HG03575 (cell line): ENCODE data around the gene CD40.

Experiments
- ATAC-seq: cut with Tn5 transposase; IDR thresholded peaks from one replicate; pipeline ENCODE4 v1.9.1; 2021; ENCODE audit not compliant: unreplicated experiment, insufficient number of reproducible peaks, low FRiP score; ENCODE audit errors: extremely low read depth

CD40 gene

GRCh38 chr20:46120136-46120535 lies 2.0 kb downstream of the CD40 start:
- ATAC-seq = no peak

GRCh38 chr20:46121184-46121930 lies 3.2 kb downstream of the CD40 start:
- no peak for ATAC-seq

- ATAC-seq = no peak
These were observed 4.0 kb downstream of the CD40 start for GRCh38 chr20:46122071-46122470.

GRCh38 chr20:46122516-46123481 lies 4.7 kb downstream of the CD40 start:
- no peak for ATAC-seq

GRCh38 chr20:46123482-46124245 lies 5.5 kb downstream of the CD40 start:
- ATAC-seq = no peak

- ATAC-seq = no peak
These were observed 8.4 kb downstream of the CD40 start for GRCh38 chr20:46126440-46127056.

GRCh38 chr20:46127396-46128010 lies 9.4 kb downstream of the CD40 start:
- no peak for ATAC-seq

- no peak for ATAC-seq
These were observed 10.4 kb downstream of the CD40 start for GRCh38 chr20:46128310-46129151.

- ATAC-seq = no peak
These were observed 11.9 kb downstream of the CD40 start for GRCh38 chr20:46129955-46130481.

- ATAC-seq = no peak
These were observed 12.4 kb downstream of the CD40 start for GRCh38 chr20:46130534-46130933.

- no peak for ATAC-seq
These were observed 13.3 kb downstream of the CD40 start for GRCh38 chr20:46131396-46131795.

GRCh38 chr20:46132705-46133120 lies 14.6 kb downstream of the CD40 start:
- no peak for ATAC-seq

- ATAC-seq = no peak
These were observed 16.0 kb downstream of the CD40 start for GRCh38 chr20:46133886-46134654.

GRCh38 chr20:46134716-46135115 lies 16.6 kb downstream of the CD40 start:
- no peak for ATAC-seq

GRCh38 chr20:46135856-46136633 lies 17.9 kb downstream of the CD40 start:
- ATAC-seq = no peak

- ATAC-seq = no peak
These were observed 19.7 kb downstream of the CD40 start for GRCh38 chr20:46137816-46138215.
